DND-41 (cell line): Measurements from ENCODE around the gene TTLL9.

Experiments
- CTCF ChIP-seq: IDR thresholded peaks from 2 replicates; pipeline ENCODE4 v1.5.1; 2012; ENCODE audit warnings: borderline replicate concordance, low read length, moderate library complexity, mild to moderate bottlenecking; ENCODE audit not compliant: poor library complexity, severe bottlenecking; ENCODE audit errors: extremely low read depth
- EZH2 ChIP-seq: IDR thresholded peaks from 3 replicates; pipeline ENCODE4 v1.6.1; 2012; ENCODE audit warnings: borderline replicate concordance, low read depth, mild to moderate bottlenecking, moderate library complexity, low read length, inconsistent platforms; ENCODE audit not compliant: severe bottlenecking

- no peak for TF ChIP-seq CTCF
- no peak for TF ChIP-seq EZH2
These were observed 83.2 kb downstream of the TTLL9 start for GRCh38 chr20:31953556-31954148.
